GM12872 (cell line): ENCODE data around the gene AKAP8L.

Source experiments
- TF ChIP-seq, protein P1 (sequence below): IDR thresholded peaks from 3 replicates; pipeline ENCODE4 v1.5.1; 2011; ENCODE audit warnings: low read depth, mild to moderate bottlenecking, low read length, moderate library complexity; ENCODE audit not compliant: insufficient read depth

The AKAP8L gene

DNA sequence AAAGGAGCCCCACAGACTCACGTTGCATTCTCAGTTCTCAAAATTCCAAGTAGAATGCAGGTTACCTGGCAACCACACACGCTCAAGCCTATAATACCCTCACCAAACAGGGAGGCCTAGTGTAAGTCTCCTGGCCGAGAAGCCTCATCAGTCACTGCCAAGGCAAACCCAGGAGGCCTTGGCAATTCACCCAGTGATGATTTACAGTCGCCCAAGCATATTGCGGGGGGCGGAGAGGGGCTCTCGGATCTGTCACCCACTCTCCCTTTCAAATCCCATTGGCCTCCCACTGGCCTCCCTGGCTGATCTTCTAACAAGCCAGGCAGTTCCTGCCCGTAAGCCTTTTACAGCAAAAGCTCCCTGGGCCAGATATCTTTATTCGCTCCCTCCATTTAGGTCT is 1.1 kb downstream of the AKAP8L start:
- TF ChIP-seq, protein P1, sequence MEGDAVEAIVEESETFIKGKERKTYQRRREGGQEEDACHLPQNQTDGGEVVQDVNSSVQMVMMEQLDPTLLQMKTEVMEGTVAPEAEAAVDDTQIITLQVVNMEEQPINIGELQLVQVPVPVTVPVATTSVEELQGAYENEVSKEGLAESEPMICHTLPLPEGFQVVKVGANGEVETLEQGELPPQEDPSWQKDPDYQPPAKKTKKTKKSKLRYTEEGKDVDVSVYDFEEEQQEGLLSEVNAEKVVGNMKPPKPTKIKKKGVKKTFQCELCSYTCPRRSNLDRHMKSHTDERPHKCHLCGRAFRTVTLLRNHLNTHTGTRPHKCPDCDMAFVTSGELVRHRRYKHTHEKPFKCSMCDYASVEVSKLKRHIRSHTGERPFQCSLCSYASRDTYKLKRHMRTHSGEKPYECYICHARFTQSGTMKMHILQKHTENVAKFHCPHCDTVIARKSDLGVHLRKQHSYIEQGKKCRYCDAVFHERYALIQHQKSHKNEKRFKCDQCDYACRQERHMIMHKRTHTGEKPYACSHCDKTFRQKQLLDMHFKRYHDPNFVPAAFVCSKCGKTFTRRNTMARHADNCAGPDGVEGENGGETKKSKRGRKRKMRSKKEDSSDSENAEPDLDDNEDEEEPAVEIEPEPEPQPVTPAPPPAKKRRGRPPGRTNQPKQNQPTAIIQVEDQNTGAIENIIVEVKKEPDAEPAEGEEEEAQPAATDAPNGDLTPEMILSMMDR: no peak

DNA sequence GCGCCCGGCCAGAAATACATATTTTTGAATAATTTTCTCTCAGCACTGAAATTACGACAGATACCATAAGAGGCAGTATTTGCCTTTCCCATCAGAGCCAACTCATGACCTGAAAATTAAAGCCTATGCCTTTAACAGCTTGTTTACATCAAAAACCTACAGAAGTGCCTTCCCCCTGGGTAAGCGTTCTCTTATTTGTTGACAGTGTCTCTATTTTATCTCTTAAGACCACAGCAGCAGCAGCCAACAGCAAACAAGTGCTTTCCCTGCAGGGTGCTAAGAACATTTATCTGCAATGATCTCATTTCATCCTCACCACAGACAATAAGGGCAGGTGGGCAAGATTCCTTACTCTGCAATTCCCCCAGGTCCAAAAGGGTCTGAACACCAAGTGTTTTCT is 6.0 kb downstream of the AKAP8L start:
- TF ChIP-seq, protein P1: no peak

DNA sequence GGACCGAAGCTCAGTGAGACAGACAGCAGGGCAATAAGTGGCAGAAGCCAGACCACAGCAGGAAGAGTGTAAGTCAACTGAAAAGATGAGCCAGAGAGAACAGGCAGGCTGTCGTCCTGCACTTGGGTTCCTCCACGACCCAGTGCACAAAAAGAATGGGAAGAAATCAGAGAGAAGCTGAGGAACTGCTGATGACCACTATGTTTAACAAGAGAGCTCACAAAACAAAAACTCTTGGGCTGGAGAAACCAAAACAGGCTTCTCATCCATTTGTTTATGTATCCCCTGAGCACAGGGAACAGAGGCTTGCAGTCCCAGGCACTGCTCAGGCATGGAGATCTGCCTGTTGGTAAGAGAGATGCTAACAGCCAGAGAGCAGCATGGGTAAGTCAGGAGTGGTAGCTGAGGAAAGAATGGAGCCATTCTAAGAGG is 14.0 kb downstream of the AKAP8L start:
- TF ChIP-seq, protein P1: no peak

DNA sequence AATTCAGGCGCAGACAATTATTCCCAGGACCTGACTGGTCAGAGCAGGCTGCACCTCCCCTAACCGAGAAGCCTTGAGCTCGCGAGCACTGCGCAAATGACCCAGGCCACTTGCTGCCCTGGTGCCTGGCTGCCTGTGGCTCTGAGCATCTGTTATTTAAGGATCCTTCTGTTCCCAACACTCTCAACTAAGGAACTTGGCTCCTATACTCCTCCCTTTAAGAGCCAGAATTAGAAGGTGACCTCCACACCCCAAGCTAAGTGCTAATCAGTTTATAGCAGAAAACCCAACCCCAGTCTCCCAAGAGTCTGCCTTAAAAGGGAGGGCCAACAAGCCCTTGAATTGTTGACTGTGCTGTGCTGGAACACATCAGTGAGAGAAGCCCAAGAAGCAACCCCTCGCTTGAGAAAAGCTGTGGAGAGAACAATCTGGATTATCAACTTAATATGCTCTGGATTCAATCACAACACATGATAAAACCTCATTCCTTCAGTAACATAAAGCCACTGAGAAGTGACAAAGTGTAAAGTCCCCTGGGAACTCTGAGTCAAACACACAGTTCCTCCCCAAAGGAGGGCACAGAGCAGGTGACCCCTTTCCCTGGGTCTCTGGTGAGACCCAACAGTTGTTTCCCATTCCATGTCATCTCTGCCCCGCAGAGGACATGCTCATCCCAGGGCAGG is 14.6 kb downstream of the AKAP8L start:
- TF ChIP-seq, protein P1: no peak

DNA sequence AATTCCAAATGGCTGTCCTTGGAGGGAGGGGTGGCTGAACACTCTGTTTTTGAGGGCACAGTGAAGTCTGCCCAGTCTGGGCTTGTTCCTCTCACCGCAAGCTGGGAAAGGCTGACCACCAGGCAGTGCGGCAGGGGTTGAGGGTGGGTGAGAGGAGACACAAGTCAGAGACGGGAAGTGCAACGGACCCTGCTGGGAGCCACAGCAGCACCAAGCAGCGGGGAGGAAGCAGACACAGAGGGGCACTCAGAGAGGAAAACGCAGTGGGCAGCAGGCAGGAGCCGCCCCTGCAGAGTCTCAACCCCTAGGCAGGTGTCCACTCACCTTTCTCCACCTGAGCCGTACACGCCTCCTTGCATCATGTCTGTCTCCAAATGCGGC is 15.6 kb downstream of the AKAP8L start:
- TF ChIP-seq, protein P1: no peak

DNA sequence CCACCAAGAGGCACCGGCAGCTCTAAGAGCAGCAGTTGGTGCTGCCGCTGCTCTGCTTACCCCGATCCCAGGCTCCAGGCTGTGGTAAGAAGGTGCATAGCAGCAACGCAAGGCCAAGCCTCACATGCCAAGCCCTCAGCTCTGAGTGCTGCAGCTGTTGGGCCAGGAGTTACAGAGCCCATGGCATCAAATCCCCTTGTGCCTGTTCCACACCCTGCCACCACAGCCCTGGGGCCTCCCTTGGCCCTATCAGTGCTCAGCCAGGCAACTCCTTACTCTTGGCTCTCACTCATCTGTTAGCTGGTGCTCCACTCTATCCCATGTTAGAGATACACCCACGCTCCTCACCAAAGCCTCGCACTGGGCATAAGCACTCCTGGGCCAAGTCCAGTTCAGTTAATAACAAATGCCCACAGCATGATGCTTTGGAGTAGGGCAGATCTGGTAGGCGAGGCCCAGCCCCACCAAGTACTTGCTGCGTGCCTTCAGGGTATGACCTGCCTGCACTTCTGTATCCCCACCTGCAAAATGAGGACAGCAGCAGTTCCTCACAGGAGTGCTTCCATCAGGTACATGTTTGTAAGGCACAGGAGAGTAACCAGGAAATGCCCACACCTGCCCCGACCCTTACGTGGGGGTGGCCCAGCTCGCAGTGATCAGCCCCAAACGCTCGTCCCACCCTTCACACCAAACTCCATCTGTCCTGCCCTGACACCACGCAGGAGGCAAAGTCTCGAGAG is 16.2 kb downstream of the AKAP8L start:
- TF ChIP-seq, protein P1: no peak

DNA sequence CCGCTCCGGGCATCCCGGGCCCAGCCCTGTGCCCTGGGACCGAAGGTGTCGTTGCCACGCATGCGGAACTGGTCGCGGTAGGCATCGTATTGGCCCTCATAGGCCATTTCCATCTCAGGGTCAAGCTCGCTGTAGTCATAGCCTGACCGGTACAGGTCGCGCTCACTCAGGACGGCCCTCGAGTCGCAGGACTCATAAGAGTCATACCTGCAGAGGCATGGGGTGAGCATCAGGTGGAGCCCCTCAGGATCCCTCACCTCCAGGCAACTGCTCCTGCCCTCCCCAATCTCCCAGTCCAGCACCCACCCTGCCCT is 17.4 kb downstream of the AKAP8L start:
- TF ChIP-seq, protein P1: no peak
